ENCODE results near the gene TEDC2. TPM values are rescaled to one million over a fixed set of nuclear protein-coding genes. Genes with fewer than 3 reads are reported as not detected.

TEDC2 gene
- total and polyA plus RNA-seq, 2 of the 8 experiments (the other 6 are each of a cell fraction or from before 2014, with no cell fraction given): 54.6 to 55.6 TPM

GRCh38 chr16:2489581-2489980, 29.7 kb downstream of the TEDC2 start:
- no peaks in the 10 kb centered on the region for H3K27me3 ChIP-seq (replicated peaks in 1 of 4; ENCODE audit: control insufficient read depth in 3 of 4, extremely low read depth in 1 of 4, insufficient read depth in 3 of 4, low read length in 3 of 4)
- no peak overlapping the region for H2BK120ac ChIP-seq (replicated peaks; ENCODE audit: low read depth, low read length)
- 89% methylated on average over 16 of the region's 16 CpGs; no CpG with 5 or more reads in 1 of the 2 experiments for WGBS, 2 experiments (ENCODE audit: extremely low coverage in 1 of 2, insufficient coverage in 1 of 2, insufficient read length in 1 of 2, insufficient replicate concordance in 2 of 2, low coverage in 1 of 2, low lambda C conversion rate in 2 of 2, missing lambda C conversion rate in 1 of 2)
- H3K9ac ChIP-seq (replicated peaks in 1 of 4; ENCODE audit: extremely low read depth in 1 of 4, low read depth in 3 of 4, low read length in 3 of 4): no peak overlapping the region
- H3K36me3 ChIP-seq (ENCODE audit: control insufficient read depth in 2 of 4, insufficient read depth in 4 of 4, low read length in 3 of 4): no peaks in the 10 kb centered on the region
- no peak overlapping the region for H4K91ac ChIP-seq (replicated peaks; ENCODE audit: insufficient read length, low read length)
- H4K8ac ChIP-seq (ENCODE audit: extremely low read depth, insufficient read depth, low read length): no peak overlapping the region
- H3K4me2 ChIP-seq (ENCODE audit: insufficient read depth in 1 of 2, low read depth in 2 of 2, low read length in 2 of 2): no peak overlapping the region
- no peak overlapping the region for H3K18ac ChIP-seq (ENCODE audit: extremely low read depth, low read length)
- H3K4ac ChIP-seq (replicated peaks; ENCODE audit: insufficient read length, low read depth, low read length): no peak overlapping the region
- ChIA-PET POLR2A (ENCODE audit: partially characterized antibody) (interaction anchor here (1.0 to 1.6 kb wide), 5 partner anchors 12 to 114 kb away, joined by 3 read pairs; partner anchors contain the start of gene TEDC2), CTCF (ENCODE audit: partially characterized antibody) (interaction anchor here (1.0 to 1.5 kb wide), 4 partner anchors 9 to 26 kb away, joined by 3 to 9 read pairs (median 4); no protein-coding TSS in a partner anchor)
- H3K56ac ChIP-seq (replicated peaks; ENCODE audit: insufficient read length, low read depth, low read length): no peak overlapping the region
- H2AK5ac ChIP-seq (ENCODE audit: low read depth, low read length): no peak overlapping the region
- peaks cover 3% of the 10 kb centered on the region; the same call in 1 of the 2 replicates for H3K79me1 ChIP-seq (ENCODE audit: low read depth, low read length)
- DNase-seq (ENCODE audit: low read depth in 1 of 2, low spot score in 2 of 2): no peak
- H3K27ac ChIP-seq (ENCODE audit: low read depth, low read length): no peak overlapping the region
- H3K4me1 ChIP-seq (replicated peaks in 1 of 4; ENCODE audit: control insufficient read depth in 3 of 4, insufficient read depth in 4 of 4, low read length in 3 of 4): peaks cover 0 to 3% (median 0%) of the 10 kb centered on the region in 4 experiments; a peak in 1 of 7 replicates
- 0 out of 4 replicates have a peak, but pooled peaks cover 0 to 2% of the 10 kb centered on the region in 2 experiments for H3K79me2 ChIP-seq (ENCODE audit: control insufficient read depth in 1 of 2, insufficient read depth in 2 of 2, low read length in 2 of 2)
- no peak overlapping the region for H3K23ac ChIP-seq (ENCODE audit: insufficient read length)
- H2BK15ac ChIP-seq (ENCODE audit: low read length): no peak overlapping the region
- no peaks in the 10 kb centered on the region for H3K23me2 ChIP-seq (ENCODE audit: low read depth, low read length)
- no peak overlapping the region for H3K14ac ChIP-seq (ENCODE audit: insufficient read length)
- no peaks in the 10 kb centered on the region for H3K9me3 ChIP-seq (ENCODE audit: insufficient read depth in 2 of 2, low read depth in 1 of 2, low read length in 1 of 2)
- H2BK12ac ChIP-seq (ENCODE audit: low read depth, low read length): no peak overlapping the region
- no peak overlapping the region for H2AFZ ChIP-seq (ENCODE audit: low read length)
- no peak overlapping the region for H4K5ac ChIP-seq (ENCODE audit: insufficient read length, low read depth, low read length)
- H2BK20ac ChIP-seq (ENCODE audit: low read length): no peak overlapping the region
- no peak overlapping the region for H3K4me3 ChIP-seq (ENCODE audit: extremely low read depth in 1 of 4, insufficient read depth in 2 of 4, low read depth in 3 of 4, low read length in 4 of 4)
- FAIRE-seq: no peak
- H2BK5ac ChIP-seq (ENCODE audit: low read depth, low read length): no peak overlapping the region; the same call in 1 of the 2 replicates
- H4K20me1 ChIP-seq (replicated peaks in 1 of 2; ENCODE audit: control insufficient read depth in 1 of 2, insufficient read depth in 2 of 2, low read length in 2 of 2): peaks cover 0 to 17% of the 10 kb centered on the region in 2 experiments
- TF ChIP-seq NRF1 (IDR thresholded peaks at IDR 0.05; ENCODE audit: low read depth, low read length): no peak
- TF ChIP-seq TBP (IDR thresholded peaks at IDR 0.05; ENCODE audit: low read depth, low read length): no peak
- no peak for TF ChIP-seq CHD2 (IDR thresholded peaks at IDR 0.05; ENCODE audit: low read length)
- TF ChIP-seq GTF2F1 (IDR thresholded peaks at IDR 0.05; ENCODE audit: borderline replicate concordance, low read depth, low read length): no peak
- TF ChIP-seq CBX5 (IDR thresholded peaks at IDR 0.05; ENCODE audit: low read depth, low read length): no peak
- no peak for TF ChIP-seq CEBPB (IDR thresholded peaks at IDR 0.05; ENCODE audit: low read depth, low read length)
- TF ChIP-seq SP1 (IDR thresholded peaks at IDR 0.05; ENCODE audit: low read depth, low read length): no peak
- TF ChIP-seq TCF12 (IDR thresholded peaks at IDR 0.05; ENCODE audit: low read depth, low read length): no peak
- no peak for TF ChIP-seq HDAC2 (IDR thresholded peaks at IDR 0.05; ENCODE audit: borderline replicate concordance in 1 of 2, low read depth in 2 of 2, low read length in 2 of 2)
- no peak for TF ChIP-seq GABPA (IDR thresholded peaks at IDR 0.05; ENCODE audit: borderline replicate concordance, insufficient read depth, low read length)
- TF ChIP-seq MAX (IDR thresholded peaks at IDR 0.05): no peak
- no peak for TF ChIP-seq RAD21 (IDR thresholded peaks at IDR 0.05 in 1 of 2, conservative IDR thresholded peaks at IDR 0.05 in 1 of 2; ENCODE audit: low read depth in 2 of 2, low read length in 2 of 2)
